Duodenal mucosa (tissue), 2 donors: ENCODE results near the gene NEURL2.

ENCODE experiments used
- H3K27ac ChIP-seq: one replicate; pipeline ENCODE4 v1.7.0; 2013; ENCODE audit warnings: low read depth, low read length
- H3K27me3 ChIP-seq, 2 donors: one replicate each; pipeline ENCODE4 v1.7.0; 2013; ENCODE audit warnings: low read length in 2 of 2, control low read depth in 1 of 2; ENCODE audit not compliant: insufficient read depth in 2 of 2, control insufficient read depth in 1 of 2
- H3K36me3 ChIP-seq, 2 donors: one replicate each; pipeline ENCODE4 v1.7.0; 2013; ENCODE audit warnings: low read length in 2 of 2, control low read depth in 1 of 2; ENCODE audit not compliant: insufficient read depth in 2 of 2, control insufficient read depth in 1 of 2
- H3K4me1 ChIP-seq, 2 donors: one replicate each; pipeline ENCODE4 v1.7.0; 2013; ENCODE audit warnings: low read length in 2 of 2, control low read depth in 1 of 2; ENCODE audit not compliant: insufficient read depth in 2 of 2, control insufficient read depth in 1 of 2
- H3K4me3 ChIP-seq, 2 donors: one replicate each; pipeline ENCODE4 v1.7.0; 2013; ENCODE audit warnings: low read length in 2 of 2, low read depth in 1 of 2
- H3K9ac ChIP-seq, 2 donors: one replicate each; pipeline ENCODE4 v1.7.0; 2013; ENCODE audit warnings: low read length in 2 of 2, low read depth in 1 of 2
- H3K9me3 ChIP-seq, 2 donors: one replicate each; pipeline ENCODE4 v1.7.0; 2013; ENCODE audit warnings: low read length in 2 of 2, control low read depth in 1 of 2; ENCODE audit not compliant: control insufficient read depth in 1 of 2

Gene NEURL2

DNA sequence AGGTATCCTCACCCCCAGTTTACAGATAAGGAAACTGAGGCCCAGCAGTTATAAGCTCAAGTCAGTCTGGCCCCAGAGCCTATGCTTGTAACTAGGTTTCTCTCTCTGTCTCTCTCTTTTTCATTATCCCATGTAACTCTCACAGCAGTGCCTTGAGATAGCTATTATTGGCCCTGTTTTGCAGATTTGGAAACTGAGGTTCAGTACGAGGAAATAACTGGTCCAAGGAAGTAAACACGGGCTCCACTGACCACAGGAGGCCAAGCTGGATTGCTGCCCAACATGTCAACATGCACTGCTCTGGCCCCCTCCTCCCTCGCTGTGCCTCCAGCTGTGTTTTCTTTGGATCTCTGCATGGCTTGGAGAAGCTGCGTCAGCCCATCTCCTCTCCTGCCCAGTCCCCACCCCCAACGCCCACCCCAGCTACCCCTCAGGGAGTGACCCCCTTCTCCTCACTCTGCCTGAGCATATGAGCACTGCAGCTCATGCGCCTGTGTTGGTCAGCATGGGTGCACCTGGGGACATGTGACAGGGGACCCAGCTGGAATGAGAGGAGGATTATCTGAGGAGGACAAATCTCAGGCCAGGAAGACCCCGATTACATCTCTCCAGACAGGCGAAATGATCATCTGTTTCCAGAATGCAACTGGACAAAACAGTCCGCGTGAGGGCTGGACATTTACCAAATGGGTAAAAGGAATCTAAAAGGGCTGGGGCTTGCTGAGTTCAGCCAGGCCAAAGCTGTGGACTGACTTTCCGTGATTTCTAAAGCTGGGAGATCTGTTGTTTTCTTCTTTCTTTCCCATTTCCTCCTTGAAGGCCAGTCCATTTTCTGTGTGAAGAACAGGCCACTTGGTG lies 28.8 kb upstream of the NEURL2 start:
- Histone ChIP-seq H3K36me3 (no peaks in the 10 kb centered on the region), H3K9me3 (no peaks in the 10 kb centered on the region), H3K9ac (no peak overlapping the region), H3K27ac (peak overlapping the region; percentile 14), H3K4me1 (peaks cover 5 to 24% of the 10 kb centered on the region in 2 donors), H3K27me3 (no peaks in the 10 kb centered on the region), H3K4me3 (no peak overlapping the region)

DNA sequence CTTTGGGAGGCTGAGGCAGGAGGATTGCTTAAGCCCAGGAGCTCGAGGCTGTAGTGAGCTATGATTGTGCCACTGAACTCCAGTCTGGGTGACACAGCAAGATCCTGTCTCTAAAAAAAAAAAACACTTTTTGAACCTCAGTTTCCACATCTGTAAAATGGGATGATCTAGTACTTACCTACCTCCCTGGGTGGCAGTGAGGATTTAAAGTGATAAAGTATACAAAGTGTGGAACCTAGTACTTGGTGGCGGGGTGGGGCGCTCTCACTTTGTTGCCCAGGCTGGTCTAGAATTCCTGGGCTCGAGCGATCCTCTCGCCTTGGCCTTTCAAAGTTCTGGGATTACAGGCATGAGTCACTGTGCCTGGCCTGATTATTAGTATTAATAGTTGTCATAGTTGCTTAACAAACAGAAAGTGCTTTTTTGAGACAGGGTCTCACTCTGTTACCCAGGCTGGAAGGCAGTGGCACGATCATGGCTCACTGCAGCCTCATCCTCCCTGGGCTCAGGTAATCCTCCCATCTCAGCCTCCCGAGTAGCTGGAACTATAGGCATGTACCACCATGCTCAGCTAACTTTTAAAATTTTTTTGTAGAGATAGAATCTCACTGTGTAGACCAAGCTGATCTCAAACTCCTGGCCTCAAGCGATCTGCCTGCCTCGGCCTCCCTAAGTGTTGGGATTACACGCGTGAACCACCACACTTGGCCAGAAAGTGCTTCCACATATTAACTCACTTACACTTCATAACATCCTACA lies 27.9 kb upstream of the NEURL2 start:
- H3K9me3 ChIP-seq = no peaks in the 10 kb centered on the region
- peak overlapping the region; percentile 14 for H3K27ac ChIP-seq
- H3K27me3 ChIP-seq = no peaks in the 10 kb centered on the region
- no peaks in the 10 kb centered on the region for H3K36me3 ChIP-seq
- H3K4me1 ChIP-seq = peaks cover 5 to 23% of the 10 kb centered on the region in 2 donors
- no peak overlapping the region for H3K9ac ChIP-seq
- no peak overlapping the region for H3K4me3 ChIP-seq

GRCh38 chr20:45918182-45918737 lies 27.3 kb upstream of the NEURL2 start:
- H3K27ac ChIP-seq = no peak overlapping the region

DNA sequence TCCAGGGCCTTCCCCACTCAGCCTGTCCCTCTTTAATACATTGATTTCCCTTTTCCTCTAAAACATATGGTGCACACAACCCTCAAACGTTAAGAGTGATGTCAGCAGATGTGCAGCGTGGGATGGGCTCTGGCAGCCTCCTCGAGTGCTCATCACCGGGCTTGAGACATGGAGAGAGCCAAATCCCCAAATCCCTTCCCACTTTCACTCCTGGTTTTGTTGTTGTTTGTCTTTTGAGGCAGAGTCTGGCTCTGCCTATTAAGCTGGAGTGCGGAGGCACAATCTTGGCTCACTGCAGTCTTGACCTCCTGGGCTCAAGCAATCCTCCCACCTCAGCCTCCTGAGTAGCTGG lies 26.8 kb upstream of the NEURL2 start:
- H3K27me3 ChIP-seq = no peaks in the 10 kb centered on the region
- no peaks in the 10 kb centered on the region for H3K36me3 ChIP-seq
- peak overlapping the region; percentile 36 for H3K27ac ChIP-seq
- no peak overlapping the region for H3K9ac ChIP-seq
- H3K4me1 ChIP-seq = peaks cover 5 to 23% of the 10 kb centered on the region in 2 donors
- no peaks in the 10 kb centered on the region for H3K9me3 ChIP-seq
- H3K4me3 ChIP-seq = no peak overlapping the region

More at GRCh38 chr20:45918182-45918737, 27.3 kb upstream of the NEURL2 start:
- Histone ChIP-seq H3K36me3 (no peaks in the 10 kb centered on the region), H3K27me3 (no peaks in the 10 kb centered on the region), H3K9me3 (no peaks in the 10 kb centered on the region), H3K9ac (peak overlapping the region in 1 of 2 donors; percentile 22), H3K4me3 (no peak overlapping the region), H3K4me1 (peaks cover 5 to 23% of the 10 kb centered on the region in 2 donors)

DNA sequence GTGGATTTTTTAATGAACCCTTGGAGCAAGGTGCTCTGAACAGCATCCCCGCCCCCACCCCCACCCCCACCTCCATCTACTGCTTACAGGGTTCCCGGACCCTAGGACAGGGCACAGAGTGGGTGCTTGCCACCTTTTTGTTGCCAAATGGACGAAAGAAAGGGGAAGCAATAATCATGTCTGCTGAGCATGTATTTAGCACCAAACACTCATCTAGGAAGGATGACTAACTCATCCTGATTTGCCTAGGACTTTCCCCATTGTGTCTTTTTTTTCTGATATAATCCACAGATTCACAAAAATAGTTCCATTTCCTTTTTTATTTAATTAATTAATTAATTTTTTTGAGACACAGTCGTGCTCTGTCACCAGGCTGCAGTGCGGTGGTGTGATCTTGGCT lies 22.1 kb upstream of the NEURL2 start:
- no peak overlapping the region for H3K9ac ChIP-seq
- peaks cover 21 to 25% of the 10 kb centered on the region in 2 donors for H3K4me1 ChIP-seq
- no peak overlapping the region for H3K27ac ChIP-seq
- H3K4me3 ChIP-seq = no peak overlapping the region
- H3K36me3 ChIP-seq = no peaks in the 10 kb centered on the region
- no peaks in the 10 kb centered on the region for H3K27me3 ChIP-seq
- H3K9me3 ChIP-seq = no peaks in the 10 kb centered on the region

GRCh38 chr20:45912344-45912682 lies 21.3 kb upstream of the NEURL2 start:
- Histone ChIP-seq H3K27ac (no peak overlapping the region), H3K9ac (no peak overlapping the region)

DNA sequence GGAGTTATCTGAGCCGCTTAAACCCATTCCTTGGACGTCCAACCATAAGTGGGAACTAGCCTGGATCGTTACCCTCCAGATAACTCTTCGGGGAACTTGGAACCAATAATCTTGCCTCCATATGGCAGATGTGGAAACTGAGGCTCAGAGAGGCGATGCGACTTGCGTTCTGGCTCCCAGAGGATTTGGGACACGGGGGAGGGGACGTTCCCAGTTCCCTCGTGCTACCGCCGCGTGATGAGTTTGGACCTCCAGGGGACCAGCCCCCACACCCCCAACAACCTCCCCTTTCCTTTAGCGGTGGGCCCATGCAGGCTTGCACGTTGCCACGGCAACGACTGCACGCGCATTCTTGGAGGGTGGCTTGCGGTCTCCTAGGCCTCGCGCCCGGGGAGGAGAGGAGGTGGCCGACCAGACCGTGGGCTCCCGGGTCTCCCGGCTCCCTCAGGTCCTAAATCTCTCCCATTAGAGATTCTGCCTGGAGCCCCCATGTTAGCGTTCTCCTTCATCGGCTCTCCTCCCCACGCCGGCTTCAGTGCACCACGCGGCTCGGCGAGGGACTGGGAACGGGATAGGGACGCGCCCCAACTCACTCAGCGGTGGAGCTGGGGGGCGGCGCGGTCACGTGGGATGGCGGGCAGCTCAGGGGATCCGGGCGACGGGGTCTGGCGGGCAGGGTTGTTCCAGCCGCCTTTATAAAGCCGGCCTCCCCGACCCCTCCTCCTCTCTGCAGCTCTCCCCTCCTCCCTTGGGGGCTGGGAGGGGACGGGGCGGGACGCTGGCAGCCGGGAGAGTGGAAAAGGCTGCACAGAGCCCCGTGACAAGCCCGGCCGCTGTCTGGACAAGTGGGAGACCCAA lies 20.7 kb upstream of the NEURL2 start, which contains the start of gene PLTP:
Gene PLTP (minus strand): TSS at position 670 of the 858 bp plus-strand sequence. CDS start 703 bp downstream, outside the sequence.
- Histone ChIP-seq H3K4me1 (peaks cover 21 to 24% of the 10 kb centered on the region in 2 donors), H3K36me3 (peaks cover 0 to 3% of the 10 kb centered on the region in 2 donors), H3K9ac (peak within 1 kb of the TSS; percentile 65 to 89), H3K9me3 (no peaks in the 10 kb centered on the region), H3K27ac (peak within 1 kb of the TSS; percentile 78), H3K4me3 (peak within 1 kb of the TSS; percentile 75 to 78), H3K27me3 (no peaks in the 10 kb centered on the region)

More at GRCh38 chr20:45912344-45912682, 21.3 kb upstream of the NEURL2 start:
- Histone ChIP-seq H3K27me3 (no peaks in the 10 kb centered on the region), H3K4me1 (peaks cover 21 to 24% of the 10 kb centered on the region in 2 donors), H3K4me3 (peak overlapping the region in 1 of 2 donors; percentile 78), H3K9me3 (no peaks in the 10 kb centered on the region), H3K36me3 (peaks cover 0 to 3% of the 10 kb centered on the region in 2 donors)

DNA sequence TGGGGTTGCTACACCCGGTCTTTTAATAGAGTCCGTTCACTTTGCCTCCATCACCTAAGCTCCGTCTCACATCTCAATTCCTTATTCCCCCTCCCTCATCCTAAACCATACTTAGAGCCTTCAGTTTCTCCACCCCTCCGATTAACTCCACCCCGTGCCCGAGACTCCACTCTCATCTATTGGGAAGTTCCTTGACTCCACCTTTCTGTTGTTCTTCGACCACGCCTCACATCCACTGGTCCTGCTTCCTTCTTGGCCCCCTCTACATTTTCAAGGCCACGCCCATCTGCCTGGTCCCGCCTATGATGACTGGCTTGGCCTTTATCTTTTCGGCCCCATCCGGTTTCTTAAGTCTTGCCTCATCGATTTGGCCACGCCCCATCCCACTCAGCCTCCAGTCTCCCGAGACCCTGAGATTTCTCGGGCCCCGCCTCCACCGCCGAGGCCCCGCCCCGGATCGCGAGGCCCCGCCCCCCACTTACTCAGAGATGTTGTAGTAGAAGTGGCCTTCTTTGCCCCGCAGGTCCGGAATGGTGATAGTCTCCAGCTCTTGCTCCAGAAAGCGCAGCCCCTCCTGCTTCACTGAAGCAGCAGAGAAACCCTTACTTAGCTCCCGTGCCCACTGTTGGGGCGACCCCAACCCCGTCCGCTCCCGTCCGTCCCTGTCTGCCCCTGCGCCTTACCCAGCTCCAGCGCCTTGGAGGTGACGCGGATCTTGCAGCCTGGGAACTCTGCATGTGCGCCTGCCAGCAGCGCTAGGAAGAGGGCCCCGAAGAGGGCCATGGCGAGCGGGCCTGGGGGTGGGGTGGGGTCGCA lies 19.9 kb upstream of the NEURL2 start:
- Histone ChIP-seq H3K36me3 (peaks cover 0 to 3% of the 10 kb centered on the region in 2 donors), H3K9me3 (no peaks in the 10 kb centered on the region), H3K27me3 (no peaks in the 10 kb centered on the region), H3K27ac (peak overlapping the region; percentile 78), H3K4me3 (peak overlapping the region; percentile 75 to 78), H3K9ac (peak overlapping the region; percentile 65 to 89), H3K4me1 (peaks cover 21 to 24% of the 10 kb centered on the region in 2 donors)
